ENCODE results near the gene AAGAB.

DNA sequence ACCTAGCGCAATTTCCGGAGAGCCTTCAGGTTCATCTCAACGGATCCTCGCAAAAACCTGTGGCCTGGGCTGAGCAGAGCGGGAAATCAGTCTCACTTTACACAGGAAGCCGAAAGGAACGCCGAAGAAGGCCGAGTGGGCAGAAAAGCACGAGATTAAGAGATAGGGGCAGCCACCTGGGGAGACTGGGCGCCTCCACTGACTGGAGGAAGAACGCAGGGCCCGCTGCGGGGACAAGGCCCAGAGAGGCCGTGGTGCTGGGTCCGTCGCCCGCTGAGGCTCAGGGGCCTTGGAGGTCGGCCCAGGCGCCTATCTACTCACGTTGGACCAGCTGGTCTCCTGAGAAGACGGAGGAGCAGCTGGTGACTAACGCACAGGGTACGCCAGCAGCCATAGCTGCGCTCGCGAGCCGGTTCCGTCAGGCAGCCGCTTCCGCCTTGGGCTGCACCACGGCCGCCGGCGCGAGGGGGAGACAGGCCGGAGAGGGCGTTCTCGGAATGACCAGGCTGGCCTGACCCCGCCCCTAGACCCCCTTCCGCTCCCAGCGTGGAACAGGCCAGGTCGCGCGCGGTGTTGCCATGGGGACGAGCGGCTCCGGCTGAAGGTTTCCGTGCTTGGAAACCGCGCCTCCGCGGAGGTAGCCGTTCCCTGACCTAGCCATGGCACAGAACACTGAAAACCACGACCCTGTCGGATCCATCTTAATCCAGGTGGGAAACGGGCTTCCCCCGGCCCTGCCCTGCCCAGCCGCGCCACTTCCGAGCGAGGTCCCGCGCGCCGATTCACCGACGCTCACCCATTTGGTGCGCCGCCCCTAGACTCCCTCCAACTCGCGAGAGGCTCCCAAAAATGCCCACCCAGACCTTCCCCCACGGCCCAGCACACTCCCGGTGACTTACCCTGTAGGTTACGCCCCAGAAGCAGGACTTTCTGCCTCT, at the start of gene AAGAB, which contains the start of gene IQCH:
- TF ChIP-seq, protein P1, sequence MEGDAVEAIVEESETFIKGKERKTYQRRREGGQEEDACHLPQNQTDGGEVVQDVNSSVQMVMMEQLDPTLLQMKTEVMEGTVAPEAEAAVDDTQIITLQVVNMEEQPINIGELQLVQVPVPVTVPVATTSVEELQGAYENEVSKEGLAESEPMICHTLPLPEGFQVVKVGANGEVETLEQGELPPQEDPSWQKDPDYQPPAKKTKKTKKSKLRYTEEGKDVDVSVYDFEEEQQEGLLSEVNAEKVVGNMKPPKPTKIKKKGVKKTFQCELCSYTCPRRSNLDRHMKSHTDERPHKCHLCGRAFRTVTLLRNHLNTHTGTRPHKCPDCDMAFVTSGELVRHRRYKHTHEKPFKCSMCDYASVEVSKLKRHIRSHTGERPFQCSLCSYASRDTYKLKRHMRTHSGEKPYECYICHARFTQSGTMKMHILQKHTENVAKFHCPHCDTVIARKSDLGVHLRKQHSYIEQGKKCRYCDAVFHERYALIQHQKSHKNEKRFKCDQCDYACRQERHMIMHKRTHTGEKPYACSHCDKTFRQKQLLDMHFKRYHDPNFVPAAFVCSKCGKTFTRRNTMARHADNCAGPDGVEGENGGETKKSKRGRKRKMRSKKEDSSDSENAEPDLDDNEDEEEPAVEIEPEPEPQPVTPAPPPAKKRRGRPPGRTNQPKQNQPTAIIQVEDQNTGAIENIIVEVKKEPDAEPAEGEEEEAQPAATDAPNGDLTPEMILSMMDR (IDR thresholded peaks at IDR 0.05 in 4 of 5, conservative IDR thresholded peaks at IDR 0.05 in 1 of 5), result peak in 2 of 5 experiments; percentile 4 to 14
- peak; percentile 84 to 93 for TF ChIP-seq POLR2A (IDR thresholded peaks at IDR 0.05)
